Prostate gland (tissue), 2 donors: ENCODE data around the gene CENPB. TPM values are rescaled to one million over a fixed set of nuclear protein-coding genes. Genes with fewer than 3 reads are reported as not detected.

ENCODE experiments used
- DNase-seq: peaks from one replicate; pipeline ENCODE4 v3.0.0-alpha.2; 2019; ENCODE audit warnings: low spot score
- H3K27ac ChIP-seq, 2 donors: fragments of 200-600 bp; sonication (generic); 2 replicates each; pipeline ENCODE4 v1.5.1; 2017 to 2019
- H3K27me3 ChIP-seq: fragments of 200-600 bp; sonication (generic); replicated peaks from 2 replicates; pipeline ENCODE4 v1.5.1; 2019; ENCODE audit not compliant: insufficient read depth
- H3K36me3 ChIP-seq, 2 donors: fragments of 200-600 bp; sonication (generic); 1 replicate in 1 of 2; 2 replicates in 1 of 2; pipeline versions ENCODE4 v1.5.1 to v1.8.1; 2017 to 2019
- H3K4me1 ChIP-seq: fragments of 200-600 bp; sonication (generic); replicated peaks from 2 replicates; pipeline ENCODE4 v1.5.1; 2019
- H3K4me3 ChIP-seq, 2 donors: fragments of 200-600 bp; sonication (generic); 2 replicates each; pipeline ENCODE4 v1.5.1; 2017 to 2019
- H3K9me3 ChIP-seq: fragments of 200-600 bp; sonication (generic); 2 replicates; pipeline ENCODE4 v1.5.1; 2017
- POLR2A ChIP-seq: fragments of 450-650 bp; IDR thresholded peaks from one replicate; pipeline ENCODE4 v1.6.1; 2016; ENCODE audit warnings: antibody characterized with exemption, mild to moderate bottlenecking
- POLR2AphosphoS5 ChIP-seq: sonication (generic); formaldehyde crosslinking; IDR thresholded peaks from one replicate; pipeline ENCODE4 v1.6.1; 2017; ENCODE audit warnings: antibody characterized with exemption
- WGBS: methylation state at CpG from one replicate; pipeline ENCODE4 v1.1.5; 2018; 5-methylcytosine and 5-hydroxymethylcytosine counted together
- intact Hi-C: fragments of 100-400 bp; cut with DNase I; formaldehyde crosslinking; loops from one replicate; pipeline ENCODE4 v1.14.2; 2022
- total RNA-seq, 2 donors: library from RNA; depleted of rRNA; stranded (reverse); fragments of >200 nt; gene quantifications; one replicate each; pipeline ENCODE4 v1.1.0, GENCODE V29; 2016
- TF ChIP-seq, protein P1 (sequence below), 4 experiments: fragments of 200-600 bp in 2 of 4; fragments of 450-650 bp in 2 of 4; sonication (generic) in 2 of 4; IDR thresholded peaks; 1 replicate in 3 of 4; 2 replicates in 1 of 4; pipeline ENCODE4 v1.5.1; 2016 to 2019; ENCODE audit warnings: antibody characterized with exemption in 4 of 4, mild to moderate bottlenecking in 2 of 4, moderate library complexity in 2 of 4

CENPB gene
- total RNA-seq, 2 donors from 2014 or later = 76.6 to 86.9 TPM

- Histone ChIP-seq H3K4me3 (no peak overlapping the region), H3K4me1 (peaks cover 3% of the 10 kb centered on the region), H3K27me3 (no peaks in the 10 kb centered on the region), H3K36me3 (no peaks in the 10 kb centered on the region), H3K9me3 (no peaks in the 10 kb centered on the region), H3K27ac (no peak overlapping the region)
- 79% methylated on average over 18 of the region's 19 CpGs for WGBS
- no peak for DNase-seq
- intact Hi-C loops = no loop called here
- TF ChIP-seq POLR2AphosphoS5 = no peak
- no peak for TF ChIP-seq POLR2A
- TF ChIP-seq, protein P1, sequence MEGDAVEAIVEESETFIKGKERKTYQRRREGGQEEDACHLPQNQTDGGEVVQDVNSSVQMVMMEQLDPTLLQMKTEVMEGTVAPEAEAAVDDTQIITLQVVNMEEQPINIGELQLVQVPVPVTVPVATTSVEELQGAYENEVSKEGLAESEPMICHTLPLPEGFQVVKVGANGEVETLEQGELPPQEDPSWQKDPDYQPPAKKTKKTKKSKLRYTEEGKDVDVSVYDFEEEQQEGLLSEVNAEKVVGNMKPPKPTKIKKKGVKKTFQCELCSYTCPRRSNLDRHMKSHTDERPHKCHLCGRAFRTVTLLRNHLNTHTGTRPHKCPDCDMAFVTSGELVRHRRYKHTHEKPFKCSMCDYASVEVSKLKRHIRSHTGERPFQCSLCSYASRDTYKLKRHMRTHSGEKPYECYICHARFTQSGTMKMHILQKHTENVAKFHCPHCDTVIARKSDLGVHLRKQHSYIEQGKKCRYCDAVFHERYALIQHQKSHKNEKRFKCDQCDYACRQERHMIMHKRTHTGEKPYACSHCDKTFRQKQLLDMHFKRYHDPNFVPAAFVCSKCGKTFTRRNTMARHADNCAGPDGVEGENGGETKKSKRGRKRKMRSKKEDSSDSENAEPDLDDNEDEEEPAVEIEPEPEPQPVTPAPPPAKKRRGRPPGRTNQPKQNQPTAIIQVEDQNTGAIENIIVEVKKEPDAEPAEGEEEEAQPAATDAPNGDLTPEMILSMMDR (IDR thresholded peaks at IDR 0.05) = no peak
These were observed 47.2 kb downstream of the CENPB start for GRCh38 chr20:3739054-3739925.

DNA sequence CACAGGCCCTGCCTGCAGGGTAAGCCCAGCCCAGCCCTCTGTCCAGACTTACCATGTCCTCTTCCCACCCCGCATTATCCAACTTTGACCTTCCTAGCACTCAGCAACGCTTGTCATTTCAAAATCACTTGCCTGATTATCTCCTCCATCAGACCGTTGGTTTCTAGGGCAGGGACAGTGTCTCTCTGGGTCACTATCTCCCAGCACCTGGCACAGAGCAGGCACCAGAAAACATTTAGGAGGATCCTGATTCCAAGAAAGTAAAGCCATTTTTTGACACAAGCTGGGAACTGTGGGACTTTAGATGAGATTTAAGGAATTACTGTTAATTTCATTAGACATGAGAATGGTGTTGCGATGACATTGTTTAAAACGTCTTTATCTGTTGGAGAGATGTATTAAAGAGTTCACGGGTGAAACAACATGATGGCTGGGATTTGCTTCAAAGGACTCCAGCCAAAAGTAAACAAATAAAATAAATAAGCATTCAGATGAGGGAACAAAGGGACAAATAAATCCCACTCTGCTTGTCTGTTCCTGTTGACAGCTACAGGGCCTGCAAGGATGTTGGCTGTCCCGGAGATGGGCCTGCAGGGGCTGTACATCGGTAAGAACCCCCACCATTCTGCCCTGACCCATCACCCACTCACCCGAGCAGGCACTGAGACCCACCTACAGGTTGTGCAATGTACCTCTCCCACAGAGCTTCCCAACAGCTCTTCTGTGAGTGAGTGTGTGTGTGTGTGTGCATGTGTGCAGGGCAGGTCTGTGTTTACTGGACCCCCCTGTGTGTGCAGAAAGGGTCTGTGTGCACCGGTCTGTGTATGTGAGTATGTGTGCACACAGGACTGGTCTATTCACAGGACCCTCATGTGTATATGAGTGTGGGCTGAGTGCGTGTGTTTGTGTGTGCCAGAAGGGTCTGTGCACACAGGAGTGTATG is 48.2 kb downstream of the CENPB start:
- DNase-seq = no peak
- no peaks in the 10 kb centered on the region for H3K9me3 ChIP-seq
- no peak overlapping the region for H3K4me3 ChIP-seq
- H3K27ac ChIP-seq = no peak overlapping the region
- 35% methylated on average over 11 of the region's 11 CpGs for WGBS
- no peaks in the 10 kb centered on the region for H3K27me3 ChIP-seq
- intact Hi-C loops = no loop called here
- H3K4me1 ChIP-seq = peaks cover 3% of the 10 kb centered on the region
- H3K36me3 ChIP-seq = no peaks in the 10 kb centered on the region
- no peak for TF ChIP-seq POLR2AphosphoS5

DNA sequence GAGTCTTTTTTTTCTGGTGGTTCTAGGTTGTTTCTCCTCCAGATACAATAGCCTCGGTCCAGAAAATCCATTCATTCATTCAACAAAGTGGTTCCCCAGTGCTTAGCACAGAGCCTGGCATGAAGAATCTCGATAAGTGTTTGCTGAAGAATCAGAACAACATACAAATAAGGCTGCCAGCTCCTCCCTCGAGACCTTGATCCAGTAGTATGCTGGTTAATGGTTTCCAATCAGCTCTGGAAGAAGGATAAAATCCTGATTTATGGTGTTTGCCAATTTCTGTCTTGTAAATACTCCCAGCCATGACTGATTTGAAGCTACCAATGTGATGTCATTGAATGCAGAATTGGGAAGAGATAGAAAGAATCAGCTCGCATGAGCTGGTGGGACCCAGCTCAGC is 50.8 kb downstream of the CENPB start:
- Histone ChIP-seq H3K27ac (no peak overlapping the region), H3K4me1 (peaks cover 3% of the 10 kb centered on the region), H3K36me3 (no peaks in the 10 kb centered on the region), H3K9me3 (no peaks in the 10 kb centered on the region), H3K4me3 (no peak overlapping the region), H3K27me3 (no peaks in the 10 kb centered on the region)
- intact Hi-C loops = no loop called here
- no peak for DNase-seq
- 77% methylated on average over 4 of the region's 4 CpGs for WGBS
- TF ChIP-seq POLR2A (no peak), POLR2AphosphoS5 (no peak)
- TF ChIP-seq, protein P1 (IDR thresholded peaks at IDR 0.05) = no peak

DNA sequence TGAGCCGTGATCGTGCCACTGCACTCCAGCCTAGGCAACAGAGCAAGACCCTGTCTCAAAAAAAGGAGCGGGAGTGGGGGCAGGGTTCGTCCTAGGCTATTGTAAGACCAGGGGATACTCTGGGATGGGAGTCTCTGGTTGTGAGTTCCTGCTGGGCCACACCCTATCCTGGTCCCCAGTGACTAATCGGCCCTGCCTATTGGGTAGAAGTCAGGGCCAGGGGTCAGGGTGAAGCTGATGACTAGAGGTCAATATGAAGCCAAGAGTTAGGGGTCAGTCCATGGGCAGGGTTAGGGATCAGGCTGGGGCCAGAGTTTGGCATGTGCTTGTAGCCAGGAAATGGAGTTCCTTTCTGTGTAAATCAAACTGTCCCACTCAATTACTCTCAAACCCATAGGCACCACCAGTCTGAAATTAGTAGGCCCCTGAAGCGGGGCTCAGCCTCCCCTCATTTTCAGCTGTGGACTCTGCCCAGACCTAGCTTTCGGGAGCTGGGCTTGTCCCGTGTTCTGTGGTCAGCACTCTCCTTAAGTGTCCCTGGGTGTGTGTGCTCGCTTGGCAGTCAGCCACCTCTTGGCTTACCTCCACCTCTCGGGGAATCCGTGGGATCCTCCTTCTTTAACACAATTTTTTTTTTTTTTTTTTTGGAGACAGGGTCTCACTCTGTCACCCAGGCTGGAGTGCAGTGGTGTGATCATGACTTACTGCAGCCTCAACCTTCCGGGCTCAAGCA is 52.3 kb downstream of the CENPB start:
- H3K27me3 ChIP-seq = no peaks in the 10 kb centered on the region
- peaks cover 3% of the 10 kb centered on the region for H3K4me1 ChIP-seq
- intact Hi-C loops = no loop called here
- no peak overlapping the region for H3K4me3 ChIP-seq
- TF ChIP-seq POLR2AphosphoS5 = no peak
- TF ChIP-seq POLR2A = no peak
- TF ChIP-seq, protein P1 (IDR thresholded peaks at IDR 0.05) = no peak
- no peak overlapping the region for H3K27ac ChIP-seq
- no peak for DNase-seq
- WGBS = 62% methylated on average over 12 of the region's 12 CpGs
- H3K36me3 ChIP-seq = no peaks in the 10 kb centered on the region
- H3K9me3 ChIP-seq = no peaks in the 10 kb centered on the region

Other genes with a start within 250 kb of the CENPB start
- not detected for gene GFRA4, start 123.3 kb downstream of the CENPB start, total RNA-seq
- gene ADAM33, start 104.7 kb downstream of the CENPB start, total RNA-seq = 10 to 100 TPM; 18.2 to 38.3 TPM
- 1 to 10 TPM in 1 of 2 donors, under 1 TPM in 1; 0.32 to 5.3 TPM for gene SIGLEC1, start 74.1 kb downstream of the CENPB start, total RNA-seq
- 1 to 10 TPM; 3.9 to 9.4 TPM for gene HSPA12B, start 54.1 kb downstream of the CENPB start, total RNA-seq
- 10 to 100 TPM; 11.8 to 14.6 TPM for gene ADISSP, start 19.0 kb downstream of the CENPB start, total RNA-seq
- 1 to 10 TPM in 1 of 2 donors, not detected in 1; 1.6 TPM for gene SPEF1, start 5.3 kb downstream of the CENPB start, total RNA-seq
- gene CDC25B, start 9.6 kb upstream of the CENPB start, total RNA-seq = 10 to 100 TPM in 1 of 2 donors, 1 to 10 TPM in 1; 8.7 to 25.6 TPM
- gene AP5S1, start 33.8 kb upstream of the CENPB start, total RNA-seq = 10 to 100 TPM; 21.1 to 28.0 TPM
- 10 to 100 TPM; 26.7 to 40.2 TPM for gene MAVS, start 60.1 kb upstream of the CENPB start, total RNA-seq
- gene PANK2, start 102.6 kb upstream of the CENPB start, total RNA-seq = 10 to 100 TPM; 49.7 to 53.9 TPM
- gene RNF24, start 228.8 kb upstream of the CENPB start, total RNA-seq = 10 to 100 TPM; 30.4 to 31.2 TPM